ENCODE data around the gene FRMD6.

Gene FRMD6

DNA sequence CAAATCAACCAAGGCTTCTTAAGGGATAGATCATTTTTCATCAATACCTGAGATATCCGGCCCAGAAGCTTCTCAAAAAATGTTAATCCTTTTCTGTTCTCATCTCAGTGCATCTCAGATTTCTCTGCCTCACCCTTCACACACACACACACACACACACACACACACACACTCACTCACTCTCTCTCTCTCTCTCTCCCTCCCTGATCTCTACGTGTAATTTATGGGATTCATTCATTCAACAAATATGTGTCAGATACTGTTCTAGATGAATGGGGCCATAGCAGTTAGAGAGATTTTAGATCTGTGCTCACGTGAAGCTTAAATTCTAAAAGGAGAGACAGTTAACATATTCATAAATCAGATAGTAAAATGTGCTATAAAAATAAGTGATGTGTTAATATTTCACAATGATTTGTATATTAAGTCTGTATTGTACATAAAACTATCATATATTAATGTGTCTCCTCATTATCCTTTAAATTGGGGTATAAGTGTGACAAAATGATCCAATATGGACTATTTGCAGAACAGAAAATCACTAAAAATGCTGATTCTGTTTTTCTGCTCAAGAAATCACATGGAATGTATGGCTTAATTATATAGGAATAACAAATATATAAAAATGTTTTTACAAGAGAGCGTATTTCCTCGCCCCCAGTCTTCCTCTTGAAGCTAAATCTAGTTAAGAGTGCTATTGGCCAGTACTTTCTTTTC, 7.3 kb upstream of the FRMD6 start:
- peak; percentile 22; the same call in 1 of the 3 replicates for ATAC-seq
- TF ChIP-seq ESRRG (CRISPR knock-in tag; IDR thresholded peaks at IDR 0.05) (no peak), CSDC2 (CRISPR knock-in tag; IDR thresholded peaks at IDR 0.05) (no peak), ZNF8 (CRISPR knock-in tag; IDR thresholded peaks at IDR 0.05) (no peak), ISL1 (CRISPR knock-in tag; IDR thresholded peaks at IDR 0.05) (no peak), ZNF70 (CRISPR knock-in tag; IDR thresholded peaks at IDR 0.05) (no peak), ZFP3 (CRISPR knock-in tag; IDR thresholded peaks at IDR 0.05) (no peak), OSR1 (CRISPR knock-in tag; IDR thresholded peaks at IDR 0.05) (no peak), RARB (CRISPR knock-in tag; IDR thresholded peaks at IDR 0.05) (no peak), SNAI2 (CRISPR knock-in tag; IDR thresholded peaks at IDR 0.05) (no peak)
- TF ChIP-seq, protein P1, sequence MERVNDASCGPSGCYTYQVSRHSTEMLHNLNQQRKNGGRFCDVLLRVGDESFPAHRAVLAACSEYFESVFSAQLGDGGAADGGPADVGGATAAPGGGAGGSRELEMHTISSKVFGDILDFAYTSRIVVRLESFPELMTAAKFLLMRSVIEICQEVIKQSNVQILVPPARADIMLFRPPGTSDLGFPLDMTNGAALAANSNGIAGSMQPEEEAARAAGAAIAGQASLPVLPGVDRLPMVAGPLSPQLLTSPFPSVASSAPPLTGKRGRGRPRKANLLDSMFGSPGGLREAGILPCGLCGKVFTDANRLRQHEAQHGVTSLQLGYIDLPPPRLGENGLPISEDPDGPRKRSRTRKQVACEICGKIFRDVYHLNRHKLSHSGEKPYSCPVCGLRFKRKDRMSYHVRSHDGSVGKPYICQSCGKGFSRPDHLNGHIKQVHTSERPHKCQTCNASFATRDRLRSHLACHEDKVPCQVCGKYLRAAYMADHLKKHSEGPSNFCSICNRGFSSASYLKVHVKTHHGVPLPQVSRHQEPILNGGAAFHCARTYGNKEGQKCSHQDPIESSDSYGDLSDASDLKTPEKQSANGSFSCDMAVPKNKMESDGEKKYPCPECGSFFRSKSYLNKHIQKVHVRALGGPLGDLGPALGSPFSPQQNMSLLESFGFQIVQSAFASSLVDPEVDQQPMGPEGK (CRISPR knock-in tag; IDR thresholded peaks at IDR 0.05; ENCODE audit: borderline replicate concordance): no peak; the same call in 1 of the 2 replicates

DNA sequence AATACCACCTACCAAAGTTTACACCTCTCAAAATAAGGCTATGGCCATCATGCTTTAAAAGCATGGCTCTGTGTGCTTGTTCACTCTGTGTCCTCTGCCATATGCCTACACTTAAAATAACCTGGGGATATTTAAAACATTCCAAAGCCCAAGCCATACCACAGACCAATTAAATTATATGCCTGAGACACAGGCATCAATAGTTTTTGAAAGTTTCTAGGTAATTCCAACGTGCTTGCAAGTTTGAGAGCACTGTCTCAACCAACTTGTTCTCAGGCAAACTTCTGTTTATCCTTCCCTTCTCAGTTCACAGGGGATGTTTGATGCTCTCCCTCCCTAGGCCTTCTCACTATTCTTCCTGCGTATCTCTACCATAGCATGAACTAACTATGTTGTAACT, 3.4 kb upstream of the FRMD6 start:
- TF ChIP-seq, protein P1 (CRISPR knock-in tag; IDR thresholded peaks at IDR 0.05; ENCODE audit: borderline replicate concordance): no peak
- 0 out of 2 replicates have a peak, but pooled peaks have one; percentile 19 for TF ChIP-seq CSDC2 (CRISPR knock-in tag; IDR thresholded peaks at IDR 0.05)
- TF ChIP-seq ESRRG (CRISPR knock-in tag; IDR thresholded peaks at IDR 0.05): no peak
- 0 out of 2 replicates have a peak, but pooled peaks have one; percentile 22 for TF ChIP-seq ZC3H10 (CRISPR knock-in tag; IDR thresholded peaks at IDR 0.05)

DNA sequence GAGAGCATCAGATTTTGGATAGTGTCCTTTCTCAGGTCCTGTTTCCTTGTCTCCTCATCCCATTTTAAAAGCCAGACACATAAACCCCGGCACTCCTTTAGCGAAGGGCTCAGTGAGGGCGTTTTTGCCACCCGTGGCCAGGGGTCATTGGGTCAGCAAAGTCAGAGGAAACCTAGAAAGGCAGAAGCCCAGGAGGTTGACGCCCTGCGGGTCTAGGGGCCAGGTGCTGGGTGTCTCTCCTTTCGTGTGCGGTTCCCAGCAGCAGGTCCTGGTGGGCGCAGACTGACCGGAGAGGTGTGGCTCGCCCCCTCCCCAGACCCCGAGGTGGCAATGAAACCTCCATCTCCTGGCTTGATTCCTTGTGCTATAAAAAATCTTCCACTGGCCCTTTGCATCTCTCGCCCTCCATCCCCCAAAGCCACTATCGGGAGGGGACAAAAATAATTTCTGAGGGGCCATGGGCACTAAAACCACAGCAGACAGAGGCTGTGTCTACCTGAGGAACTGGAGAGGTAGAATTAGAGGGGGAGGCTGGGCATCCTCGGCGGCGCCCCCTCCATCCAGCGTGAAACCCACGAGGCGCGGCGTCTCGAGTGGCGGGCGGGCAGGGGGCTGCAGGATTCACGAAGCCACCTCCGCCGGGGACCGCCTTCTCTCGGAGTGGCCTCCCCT, 858 bp upstream of the FRMD6 start:
- TF ChIP-seq ARNTL (CRISPR knock-in tag; IDR thresholded peaks at IDR 0.05; ENCODE audit: borderline replicate concordance, low read depth) (no peak), CSDC2 (CRISPR knock-in tag; IDR thresholded peaks at IDR 0.05) (0 out of 2 replicates have a peak, but pooled peaks have one; percentile 21)
- no peak for ATAC-seq

More for the DNA sequence above, 3.4 kb upstream of the FRMD6 start:
- no peak for ATAC-seq

DNA sequence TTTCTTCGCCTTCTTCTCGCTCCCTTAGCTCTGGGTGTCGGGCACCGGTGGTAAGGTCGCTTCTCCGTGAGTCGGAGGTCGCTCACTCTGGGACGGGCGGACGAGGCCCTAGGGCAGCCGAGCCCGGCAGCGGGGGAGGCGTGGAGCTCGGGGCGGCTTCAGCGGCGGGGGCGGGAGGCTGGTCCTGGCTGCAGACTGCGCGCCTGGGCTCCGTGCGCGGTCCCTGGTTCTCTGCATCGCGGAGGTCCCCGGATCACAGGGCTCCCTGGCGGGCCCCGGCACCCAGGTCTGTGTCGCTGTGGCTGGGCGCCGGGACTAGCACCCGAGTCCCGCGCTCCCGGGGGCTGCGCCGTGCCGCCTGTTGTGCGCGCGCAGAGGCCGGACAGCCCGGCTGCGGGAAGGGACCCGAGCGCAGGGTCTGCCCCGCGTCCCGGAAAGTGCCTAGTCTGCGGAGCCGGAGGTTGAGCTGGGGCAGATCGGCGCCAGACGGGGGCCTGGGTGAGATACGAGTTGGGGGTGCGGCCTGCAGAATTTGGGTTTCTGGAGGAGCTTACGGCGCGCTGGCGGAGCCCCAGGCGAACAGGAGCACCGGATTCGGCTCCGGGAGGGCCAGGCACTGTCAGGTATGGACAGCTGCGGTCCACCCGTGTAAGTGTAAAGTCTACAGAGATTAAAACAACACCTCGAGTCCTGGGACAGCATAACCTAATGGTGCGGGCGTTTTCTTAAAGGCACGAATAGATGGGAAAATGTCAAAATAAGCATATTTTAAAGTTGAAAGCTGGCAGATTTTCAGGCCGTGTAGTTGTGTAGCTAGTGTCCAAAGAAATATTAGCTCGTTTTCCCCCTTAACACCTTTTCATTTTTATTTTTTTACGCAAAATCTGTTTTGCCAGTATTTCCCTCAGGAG, 713 bp downstream of the FRMD6 start:
- peak; percentile 43 for ATAC-seq

DNA sequence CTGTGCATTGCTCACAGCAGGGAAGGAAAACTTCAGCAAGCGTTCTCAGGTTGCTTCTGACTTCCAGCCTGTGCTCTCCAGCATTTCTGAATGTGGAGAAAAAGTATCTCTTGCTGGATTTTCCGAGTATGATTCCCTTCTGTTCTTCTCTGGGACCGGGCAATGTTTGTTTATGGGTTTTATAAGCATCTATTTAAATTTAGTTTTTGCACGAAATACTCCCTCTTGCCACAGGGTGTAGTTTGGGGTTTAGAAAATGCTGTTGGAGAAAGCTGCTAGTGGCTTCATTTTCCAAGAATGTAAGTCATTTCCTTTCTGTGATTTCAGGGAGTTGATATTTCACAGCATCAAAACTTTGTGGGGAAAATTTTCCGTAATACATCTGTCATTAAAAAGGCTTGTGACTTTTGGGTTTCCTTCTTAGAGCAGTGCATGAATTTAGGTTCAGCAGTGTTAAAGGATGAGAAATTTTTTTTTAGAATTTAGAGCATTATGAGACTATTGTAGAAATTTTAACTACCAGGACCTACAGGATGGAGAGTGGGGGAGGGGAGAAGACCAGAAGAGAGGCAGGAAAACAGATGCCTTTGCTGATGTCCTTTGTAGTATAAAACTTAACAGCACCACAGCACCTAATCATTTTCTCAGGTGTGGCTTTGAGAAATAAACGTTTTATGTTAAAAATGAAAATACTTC, 1.5 kb downstream of the FRMD6 start:
- peak; percentile 9; the same call in 2 of the 3 replicates for ATAC-seq
- TF ChIP-seq RARB (CRISPR knock-in tag; IDR thresholded peaks at IDR 0.05) (no peak), ZFP30 (CRISPR knock-in tag; IDR thresholded peaks at IDR 0.05) (no peak), OSR1 (CRISPR knock-in tag; IDR thresholded peaks at IDR 0.05) (no peak), CSDC2 (CRISPR knock-in tag; IDR thresholded peaks at IDR 0.05) (no peak), ESRRG (CRISPR knock-in tag; IDR thresholded peaks at IDR 0.05) (no peak), ZNF70 (CRISPR knock-in tag; IDR thresholded peaks at IDR 0.05) (no peak), SNAI2 (CRISPR knock-in tag; IDR thresholded peaks at IDR 0.05) (no peak), ZNF565 (CRISPR knock-in tag; conservative IDR thresholded peaks at IDR 0.05; ENCODE audit: low read depth) (no peak), BACH2 (CRISPR knock-in tag; IDR thresholded peaks at IDR 0.05; ENCODE audit: borderline replicate concordance) (no peak), ZNF8 (CRISPR knock-in tag; IDR thresholded peaks at IDR 0.05) (no peak), TCF4 (CRISPR knock-in tag; IDR thresholded peaks at IDR 0.05; ENCODE audit: borderline replicate concordance) (no peak)
- TF ChIP-seq, protein P2, sequence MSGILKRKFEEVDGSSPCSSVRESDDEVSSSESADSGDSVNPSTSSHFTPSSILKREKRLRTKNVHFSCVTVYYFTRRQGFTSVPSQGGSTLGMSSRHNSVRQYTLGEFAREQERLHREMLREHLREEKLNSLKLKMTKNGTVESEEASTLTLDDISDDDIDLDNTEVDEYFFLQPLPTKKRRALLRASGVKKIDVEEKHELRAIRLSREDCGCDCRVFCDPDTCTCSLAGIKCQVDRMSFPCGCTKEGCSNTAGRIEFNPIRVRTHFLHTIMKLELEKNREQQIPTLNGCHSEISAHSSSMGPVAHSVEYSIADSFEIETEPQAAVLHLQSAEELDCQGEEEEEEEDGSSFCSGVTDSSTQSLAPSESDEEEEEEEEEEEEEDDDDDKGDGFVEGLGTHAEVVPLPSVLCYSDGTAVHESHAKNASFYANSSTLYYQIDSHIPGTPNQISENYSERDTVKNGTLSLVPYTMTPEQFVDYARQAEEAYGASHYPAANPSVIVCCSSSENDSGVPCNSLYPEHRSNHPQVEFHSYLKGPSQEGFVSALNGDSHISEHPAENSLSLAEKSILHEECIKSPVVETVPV (CRISPR knock-in tag; IDR thresholded peaks at IDR 0.05): no peak
- TF ChIP-seq, protein P1 (CRISPR knock-in tag; IDR thresholded peaks at IDR 0.05; ENCODE audit: borderline replicate concordance): no peak

More for the DNA sequence above, 713 bp downstream of the FRMD6 start:
- TF ChIP-seq ZNF8 (CRISPR knock-in tag; IDR thresholded peaks at IDR 0.05) (no peak), TCF4 (CRISPR knock-in tag; IDR thresholded peaks at IDR 0.05; ENCODE audit: borderline replicate concordance) (no peak)

Data from SK-N-SH treated with all-trans-retinoic acid at 6 μM for 48 hours (cell line).